ENCODE results near the gene ATP8A2.

DNA sequence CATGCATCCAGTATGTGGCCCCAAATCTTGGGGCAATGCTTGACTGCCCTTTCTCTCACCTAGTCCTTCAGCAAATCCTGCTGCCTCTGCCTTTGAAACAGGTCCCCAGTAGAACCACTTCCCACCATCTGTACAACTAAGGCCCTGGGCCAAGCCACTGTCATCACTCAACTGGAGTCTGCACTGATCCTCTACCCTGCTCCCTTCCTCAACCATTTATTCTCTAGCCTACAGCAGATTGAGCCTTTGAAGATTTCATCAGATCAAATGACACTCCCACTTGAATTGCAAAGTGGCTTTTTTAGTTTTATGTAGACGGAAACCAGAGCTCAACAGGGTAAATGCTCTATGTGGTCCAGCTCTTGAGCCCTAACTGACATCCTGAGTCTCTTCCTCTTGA, 43.5 kb downstream of the ATP8A2 start:
- TF ChIP-seq TAF1 (IDR thresholded peaks at IDR 0.05; ENCODE audit: low read depth): no peak
- TF ChIP-seq, protein P1, sequence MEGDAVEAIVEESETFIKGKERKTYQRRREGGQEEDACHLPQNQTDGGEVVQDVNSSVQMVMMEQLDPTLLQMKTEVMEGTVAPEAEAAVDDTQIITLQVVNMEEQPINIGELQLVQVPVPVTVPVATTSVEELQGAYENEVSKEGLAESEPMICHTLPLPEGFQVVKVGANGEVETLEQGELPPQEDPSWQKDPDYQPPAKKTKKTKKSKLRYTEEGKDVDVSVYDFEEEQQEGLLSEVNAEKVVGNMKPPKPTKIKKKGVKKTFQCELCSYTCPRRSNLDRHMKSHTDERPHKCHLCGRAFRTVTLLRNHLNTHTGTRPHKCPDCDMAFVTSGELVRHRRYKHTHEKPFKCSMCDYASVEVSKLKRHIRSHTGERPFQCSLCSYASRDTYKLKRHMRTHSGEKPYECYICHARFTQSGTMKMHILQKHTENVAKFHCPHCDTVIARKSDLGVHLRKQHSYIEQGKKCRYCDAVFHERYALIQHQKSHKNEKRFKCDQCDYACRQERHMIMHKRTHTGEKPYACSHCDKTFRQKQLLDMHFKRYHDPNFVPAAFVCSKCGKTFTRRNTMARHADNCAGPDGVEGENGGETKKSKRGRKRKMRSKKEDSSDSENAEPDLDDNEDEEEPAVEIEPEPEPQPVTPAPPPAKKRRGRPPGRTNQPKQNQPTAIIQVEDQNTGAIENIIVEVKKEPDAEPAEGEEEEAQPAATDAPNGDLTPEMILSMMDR (IDR thresholded peaks at IDR 0.05; ENCODE audit: poor library complexity, severe bottlenecking): no peak
